NCI-H524 (cell line): ENCODE data around the gene USP25.

Experiments
- DNase-seq, 2 experiments: peaks; one replicate each; lab custom pipeline; 2025; lab: John Stamatoyannopoulos, UW

Gene USP25

DNA sequence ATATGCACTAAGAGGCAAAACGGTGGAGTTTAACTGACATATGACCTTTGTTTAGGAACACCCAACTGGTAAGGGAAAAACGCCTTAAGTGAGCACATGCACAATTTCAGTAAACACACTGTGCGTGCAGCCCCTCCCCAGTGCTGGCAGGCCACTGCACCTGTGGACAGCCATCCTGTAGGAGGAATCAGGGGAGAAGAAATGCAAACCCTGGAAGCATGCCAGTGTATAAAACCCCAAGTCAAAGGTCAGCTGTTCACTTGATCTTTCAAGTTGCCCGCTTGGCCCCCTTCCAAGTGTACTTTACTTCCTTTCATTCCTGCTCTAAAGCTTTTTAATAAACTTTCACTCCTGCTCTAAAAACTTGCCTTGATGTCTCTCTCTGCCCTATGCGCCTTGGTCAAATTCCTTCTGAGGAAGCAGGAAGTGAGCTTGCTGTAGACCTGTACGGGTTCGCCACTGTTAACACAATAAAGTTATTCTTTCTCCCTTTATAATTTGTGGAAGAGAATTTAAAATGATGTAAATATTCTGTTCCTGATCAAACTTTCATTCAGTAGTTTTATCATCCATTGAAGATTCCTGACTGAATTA, 31.8 kb downstream of the USP25 start:
- no peak for DNase-seq

DNA sequence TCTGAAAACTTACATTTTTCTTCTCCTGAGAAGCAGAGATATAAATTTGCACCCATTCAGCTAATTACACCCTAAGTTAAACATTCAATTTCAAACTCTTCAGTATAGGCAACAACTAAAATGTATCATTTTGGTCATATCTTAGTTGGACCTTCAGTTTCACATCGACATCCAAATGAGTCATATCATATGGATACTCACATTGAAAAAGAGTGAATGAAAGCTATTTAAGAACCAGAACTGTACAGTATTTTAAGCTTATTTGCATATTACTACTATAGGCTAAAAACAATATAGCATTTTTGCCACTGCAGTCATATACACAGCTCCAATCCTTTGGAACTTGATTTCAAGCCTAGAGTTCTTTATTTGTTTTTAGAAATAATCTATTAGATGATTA, 33.6 kb downstream of the USP25 start:
- no peak for DNase-seq

DNA sequence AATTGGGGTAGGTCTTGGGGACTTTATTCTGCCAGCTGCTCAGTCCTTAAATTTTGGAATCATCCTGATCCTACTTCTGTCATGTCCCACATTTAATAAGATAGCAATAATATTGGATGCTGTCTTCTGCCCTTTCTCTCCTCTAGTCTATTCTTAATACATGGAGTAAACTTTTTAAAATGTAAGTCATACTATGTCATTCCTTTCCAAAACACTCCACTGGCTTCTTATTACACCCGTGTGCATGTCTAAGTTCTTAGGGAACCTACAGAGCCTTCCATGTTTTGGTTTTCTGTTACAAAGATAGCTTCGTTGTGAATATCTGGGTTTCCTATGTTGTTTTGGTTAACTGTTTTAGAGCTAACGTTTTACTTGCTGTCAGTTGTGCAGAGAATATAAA, 35.1 kb downstream of the USP25 start:
- DNase-seq = no peak

DNA sequence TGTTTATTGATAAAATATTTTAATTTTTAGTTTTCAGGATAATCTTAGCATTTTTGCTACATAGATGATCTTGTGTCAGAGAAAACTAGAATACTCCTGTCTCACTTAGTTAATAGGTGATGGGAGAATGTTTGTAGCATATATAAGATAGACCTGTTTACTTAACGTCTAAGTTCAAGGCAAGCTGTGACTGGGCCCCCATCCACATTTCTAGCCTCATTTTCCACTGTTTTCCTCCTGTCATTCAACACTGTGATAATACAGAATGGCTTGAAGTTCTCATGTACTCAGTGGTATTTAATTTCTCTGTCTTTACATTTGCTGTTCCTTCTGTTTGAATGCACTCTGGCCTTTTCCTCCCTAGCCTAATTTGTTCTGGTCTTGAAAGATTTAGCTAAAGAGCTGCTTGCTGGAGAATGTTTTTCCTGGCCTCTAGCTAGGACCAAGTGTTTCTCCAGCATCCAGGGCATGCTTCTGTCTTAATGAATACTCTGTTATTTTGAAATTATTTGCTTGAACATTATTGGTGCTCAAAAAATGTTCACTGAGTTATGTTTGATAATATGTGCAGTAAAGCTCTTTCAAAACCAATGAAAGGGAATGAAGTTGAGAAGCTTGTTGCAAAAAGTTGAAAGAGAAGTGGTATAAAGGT, 37.3 kb downstream of the USP25 start:
- no peak for DNase-seq

DNA sequence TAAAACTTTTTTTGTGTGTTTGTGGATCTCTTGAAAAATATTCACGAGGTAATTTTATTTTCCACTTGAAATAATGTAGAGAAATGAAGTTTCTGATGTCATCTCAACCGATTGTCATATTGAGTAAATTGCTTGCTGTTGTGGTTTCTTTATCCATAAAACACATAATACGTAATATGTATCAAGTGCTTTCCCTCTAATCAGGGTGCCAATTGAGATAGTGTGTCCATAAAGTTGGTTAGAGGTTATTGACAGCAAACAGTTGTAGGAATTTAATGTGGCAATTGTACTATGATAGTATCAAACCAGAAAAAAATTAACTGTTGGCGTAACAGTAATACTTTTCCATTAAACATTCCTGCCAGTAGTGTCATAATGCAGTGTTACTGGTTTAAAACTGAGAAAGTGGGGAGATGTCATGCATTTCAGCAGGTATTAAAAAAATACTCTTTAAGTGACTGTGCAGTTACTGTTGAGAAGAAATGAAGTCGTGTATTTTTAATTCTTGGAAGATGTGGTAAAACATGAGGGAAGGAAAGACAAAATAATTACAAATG, 38.3 kb downstream of the USP25 start:
- no peak for DNase-seq

DNA sequence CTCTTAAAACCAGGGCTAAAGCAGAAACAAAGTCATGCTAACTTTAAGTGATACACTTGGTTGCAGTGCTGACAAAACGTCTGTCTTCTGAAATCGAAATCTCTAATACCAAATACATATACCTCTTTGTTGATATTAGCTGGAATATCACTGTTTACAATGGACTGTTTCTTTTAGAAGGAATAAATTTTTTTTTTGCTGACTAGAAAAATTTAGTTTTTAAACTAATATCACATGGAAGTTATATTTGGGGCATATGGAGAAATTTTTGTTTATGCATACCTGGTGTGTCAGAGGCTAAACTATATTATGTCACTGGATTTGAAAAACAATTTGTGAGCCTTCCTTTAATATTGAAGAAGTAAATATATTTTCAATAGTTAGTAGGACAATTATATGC, 39.1 kb downstream of the USP25 start:
- no peak for DNase-seq

DNA sequence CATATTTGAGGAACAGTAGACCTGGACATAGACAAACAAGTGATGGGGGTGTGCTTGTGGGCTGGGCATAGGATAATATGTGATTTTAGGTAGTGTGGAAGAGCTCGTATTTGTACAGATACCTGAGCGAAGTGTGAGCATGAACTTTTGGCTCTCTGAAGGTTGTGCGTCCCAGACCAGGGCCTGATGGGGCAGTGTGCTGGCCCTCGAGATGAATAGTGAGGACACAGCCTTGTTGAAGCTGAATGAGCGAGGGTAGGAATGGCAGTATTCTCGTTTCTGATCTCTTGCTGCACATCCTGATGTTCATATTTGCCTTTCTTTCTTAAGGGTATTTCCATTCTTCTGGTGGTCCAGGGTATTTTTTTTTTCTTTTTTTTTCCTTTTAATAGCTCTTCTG, 41.5 kb downstream of the USP25 start:
- no peak for DNase-seq

DNA sequence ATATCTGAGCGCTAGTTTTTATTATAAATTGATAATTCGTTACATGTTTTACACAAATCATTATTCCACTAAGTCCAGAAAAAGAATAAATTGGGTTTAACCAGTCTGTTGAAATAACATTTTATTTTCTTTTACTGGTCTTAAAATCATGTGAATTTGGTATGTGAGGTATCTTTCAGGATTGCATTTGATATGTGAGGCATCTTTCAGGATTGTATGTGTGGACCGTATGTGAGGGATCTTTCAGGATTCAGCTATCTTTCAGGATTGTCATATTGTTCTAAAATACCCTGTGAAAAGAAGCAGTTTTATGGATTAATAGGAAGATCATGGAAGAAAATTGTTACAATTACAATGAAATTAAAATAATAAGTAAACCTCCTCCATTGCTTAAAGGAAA, 42.9 kb downstream of the USP25 start:
- no peak for DNase-seq

DNA sequence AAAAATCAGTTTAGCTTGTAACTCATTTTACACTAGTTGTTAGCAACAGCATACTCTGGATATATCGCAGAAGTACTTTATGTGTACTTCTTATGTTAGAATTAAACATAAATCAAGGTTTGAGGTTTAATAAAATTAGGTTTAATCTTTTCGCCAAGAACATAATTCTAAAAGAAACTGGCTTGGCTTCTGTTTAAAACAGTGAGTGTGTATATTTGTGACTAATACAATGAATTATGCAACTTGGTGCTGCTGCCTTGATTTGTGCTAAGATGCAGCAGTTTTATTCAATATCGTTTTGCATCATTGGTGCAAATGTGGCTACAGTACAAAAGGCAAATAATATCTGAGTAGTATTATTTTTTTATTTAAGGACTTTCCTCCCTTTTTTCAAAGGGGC, 44.8 kb downstream of the USP25 start:
- no peak for DNase-seq

DNA sequence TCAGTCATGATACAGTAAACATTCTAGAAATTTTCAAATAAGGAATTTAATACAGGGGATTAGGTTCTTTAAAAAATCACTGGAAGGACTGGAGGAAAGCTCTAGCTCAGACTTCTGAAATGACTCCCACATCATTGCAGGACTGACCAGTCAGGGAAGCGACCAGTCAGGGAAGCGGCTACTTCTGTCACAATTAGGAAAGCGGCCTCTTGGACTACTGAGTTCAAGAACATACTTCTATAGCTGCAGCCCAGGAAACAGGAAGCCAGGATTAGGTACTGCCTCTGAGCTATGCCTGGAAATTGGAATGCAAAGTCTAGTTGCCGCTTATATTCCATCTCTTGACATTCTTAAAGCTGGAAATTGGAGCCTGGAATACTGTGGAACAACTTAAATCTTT, 45.5 kb downstream of the USP25 start:
- DNase-seq = no peak

DNA sequence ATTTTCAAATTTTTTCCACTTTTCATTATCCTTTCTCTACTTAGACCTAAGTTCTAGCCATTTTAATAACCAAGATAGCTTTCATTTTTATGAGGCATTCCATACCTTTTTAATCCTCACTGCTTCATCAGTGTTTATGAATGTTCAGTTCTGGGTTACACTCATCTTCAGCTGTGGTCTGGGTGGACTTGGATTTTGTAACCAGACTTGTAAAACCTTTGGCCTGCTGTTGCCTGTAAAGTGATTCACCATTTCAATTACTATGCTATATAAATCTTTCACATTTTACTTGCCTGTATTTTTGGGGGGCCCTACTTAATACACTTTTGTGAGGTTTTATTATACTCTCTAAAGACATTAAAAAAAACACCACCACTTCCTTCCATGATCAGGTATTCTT, 46.2 kb downstream of the USP25 start:
- DNase-seq = no peak

DNA sequence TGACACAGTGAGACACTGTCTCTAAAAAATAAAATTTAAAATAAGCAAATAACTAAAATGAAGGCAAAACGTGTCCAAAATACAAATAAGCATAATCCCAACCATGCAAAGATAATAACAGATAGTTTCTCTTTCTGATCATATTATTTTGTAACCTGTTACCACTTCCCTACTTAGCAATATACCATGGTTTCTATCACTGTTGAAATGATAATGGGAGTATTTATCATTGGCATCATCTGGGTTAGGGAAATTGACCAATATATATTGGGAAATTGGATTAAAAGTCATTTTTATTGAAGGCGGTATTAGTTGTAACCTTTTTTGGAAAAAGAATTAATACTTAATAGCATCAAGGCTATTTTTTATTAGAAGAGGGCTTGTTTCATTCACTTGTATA, 47.0 kb downstream of the USP25 start:
- DNase-seq = no peak

DNA sequence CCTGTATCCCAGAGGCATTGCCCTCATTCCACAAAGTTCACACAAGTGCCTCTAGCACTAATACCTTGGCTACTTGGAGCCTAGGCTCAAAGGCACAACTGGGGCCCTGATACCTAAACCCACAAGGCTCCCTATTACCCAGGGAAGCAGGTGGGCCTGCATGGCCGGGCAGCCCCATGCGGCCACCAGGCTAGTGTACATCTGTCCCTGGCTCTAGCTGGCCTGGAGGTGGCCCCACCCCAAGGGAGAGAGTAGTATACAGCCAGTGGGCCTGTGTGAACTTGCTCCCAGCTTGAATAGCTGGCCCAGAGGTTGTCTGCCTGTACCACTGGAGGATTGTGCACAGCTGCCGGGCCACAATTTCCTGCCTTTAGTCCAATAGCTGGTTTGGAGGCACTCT, 52.2 kb downstream of the USP25 start:
- no peak for DNase-seq

DNA sequence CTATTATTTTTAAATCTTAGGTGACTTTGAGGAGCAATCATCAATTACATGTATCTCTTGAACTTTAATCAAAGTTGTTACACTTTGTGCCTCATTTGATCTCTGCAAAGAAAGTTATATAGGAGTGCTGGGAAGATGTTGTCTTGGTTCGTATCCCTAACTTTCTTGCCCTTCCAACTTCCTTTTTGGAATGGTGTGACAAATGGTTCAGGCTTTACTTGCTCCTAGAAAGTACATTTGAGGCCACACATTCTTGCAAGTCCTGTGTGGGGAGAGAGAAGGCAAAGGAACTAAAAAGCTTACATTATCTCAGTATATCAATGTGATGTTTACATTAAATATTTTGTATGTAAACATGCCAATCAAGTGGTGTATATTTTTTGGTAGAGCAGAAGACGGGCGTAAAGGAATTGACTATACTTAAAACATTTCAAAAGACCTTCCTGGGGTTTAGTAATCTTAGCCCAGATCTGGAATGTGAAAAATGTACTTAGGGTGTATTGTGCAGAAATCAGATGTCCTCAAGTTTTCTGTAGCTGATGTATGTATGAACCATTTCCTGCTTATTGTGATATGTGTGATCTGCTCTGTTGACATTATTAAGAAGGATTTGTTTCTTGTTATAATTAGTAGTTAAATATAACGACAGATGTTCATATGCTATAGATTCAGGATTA, 59.2 kb downstream of the USP25 start:
- DNase-seq = peak in 1 of 2 experiments; percentile 21

DNA sequence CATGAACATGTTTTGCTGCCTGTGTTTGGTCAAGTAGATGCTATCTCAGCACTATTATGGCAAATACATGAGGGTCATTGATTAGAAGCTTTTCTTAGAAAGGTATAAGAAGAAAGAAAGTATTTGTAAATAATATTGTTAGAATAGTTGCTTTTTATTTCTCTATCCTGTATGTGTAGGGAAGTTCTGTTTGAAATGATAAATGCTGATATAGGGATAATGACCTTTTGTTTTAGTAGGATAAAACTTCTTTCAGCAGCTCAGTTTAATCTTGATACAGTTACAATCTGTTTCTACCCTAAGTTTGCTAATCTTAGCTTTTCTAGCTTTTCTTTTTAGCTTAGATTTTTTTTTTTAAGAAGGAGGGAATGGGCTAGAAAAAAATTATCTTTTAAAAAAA, 63.3 kb downstream of the USP25 start:
- no peak for DNase-seq

DNA sequence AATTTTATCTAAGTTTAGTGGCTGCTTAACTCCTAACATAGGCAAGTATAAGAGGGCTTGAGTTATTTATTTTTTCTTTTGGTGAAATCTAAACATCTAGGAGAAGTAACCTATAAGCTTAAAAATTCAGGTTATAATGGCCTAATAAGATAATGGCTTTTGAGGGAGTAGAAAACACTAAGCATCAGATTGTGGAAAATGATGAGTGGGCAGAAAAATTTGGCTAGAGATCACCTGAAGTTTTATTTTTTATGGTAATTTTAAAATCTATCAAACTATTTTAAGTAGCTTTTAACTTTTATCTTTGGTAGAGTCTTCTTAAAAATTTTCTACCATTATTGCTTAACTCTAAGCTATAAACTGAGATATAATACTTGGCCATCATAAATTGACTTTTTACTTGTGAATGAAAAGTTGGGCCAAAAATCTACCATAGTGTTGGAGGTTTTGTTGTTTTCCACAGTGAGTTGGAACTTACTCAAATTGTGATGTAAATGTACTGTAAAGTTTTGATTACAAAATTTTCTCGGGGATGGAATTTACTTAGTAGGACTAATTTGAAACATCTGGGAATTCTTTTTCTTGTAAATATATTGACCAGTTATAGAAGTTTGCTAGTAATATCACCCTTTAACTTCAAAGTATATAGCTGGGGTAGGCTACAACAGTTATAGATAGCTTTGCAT, 63.9 kb downstream of the USP25 start:
- DNase-seq = no peak

DNA sequence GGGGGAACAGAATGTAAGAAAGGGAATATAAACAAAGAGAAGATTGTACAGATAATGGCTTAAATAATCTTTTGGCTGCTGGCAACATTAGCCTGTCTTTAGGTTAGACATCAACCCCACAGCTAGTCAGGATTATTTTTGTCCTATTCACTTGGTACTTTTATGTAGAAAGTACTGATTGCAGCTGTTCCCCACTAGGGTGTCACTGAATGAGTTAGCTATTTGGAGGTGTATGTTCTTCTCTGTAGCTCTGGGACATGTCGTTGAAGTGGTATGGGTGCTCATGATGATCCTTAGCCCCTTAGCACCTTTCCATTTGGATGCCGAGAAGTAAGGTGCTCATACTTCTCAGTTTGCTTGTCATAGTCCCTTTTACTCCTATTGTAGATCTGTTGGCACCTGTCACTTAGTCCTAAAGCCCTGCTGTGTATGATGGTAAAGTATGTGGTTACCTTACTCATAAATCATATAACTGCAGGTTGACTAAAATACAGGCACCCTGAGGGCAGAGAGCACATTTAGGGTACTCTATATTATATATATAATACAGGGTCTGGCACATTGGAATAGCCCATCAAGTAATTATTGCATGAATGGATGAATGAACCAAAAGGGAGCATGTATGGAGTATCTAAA, 64.6 kb downstream of the USP25 start:
- no peak for DNase-seq

DNA sequence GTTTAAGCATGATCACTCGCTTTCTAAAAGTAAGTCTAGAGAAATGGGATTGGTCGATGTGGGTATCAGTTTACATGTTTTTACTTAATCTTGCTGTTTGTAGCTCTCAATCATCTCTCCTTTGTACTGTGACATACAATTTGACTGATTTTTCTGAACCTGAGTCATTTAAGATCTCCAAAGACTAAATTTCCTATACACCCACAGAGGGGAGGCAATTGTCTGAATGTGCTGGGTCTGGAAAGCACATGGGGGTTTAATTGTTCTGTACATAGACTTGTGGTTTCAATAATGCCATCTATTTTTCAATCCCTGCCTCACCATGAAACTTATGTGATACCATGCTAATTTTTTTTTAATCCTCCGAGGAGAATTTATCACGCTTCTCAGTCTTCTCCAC, 65.8 kb downstream of the USP25 start:
- DNase-seq = no peak

DNA sequence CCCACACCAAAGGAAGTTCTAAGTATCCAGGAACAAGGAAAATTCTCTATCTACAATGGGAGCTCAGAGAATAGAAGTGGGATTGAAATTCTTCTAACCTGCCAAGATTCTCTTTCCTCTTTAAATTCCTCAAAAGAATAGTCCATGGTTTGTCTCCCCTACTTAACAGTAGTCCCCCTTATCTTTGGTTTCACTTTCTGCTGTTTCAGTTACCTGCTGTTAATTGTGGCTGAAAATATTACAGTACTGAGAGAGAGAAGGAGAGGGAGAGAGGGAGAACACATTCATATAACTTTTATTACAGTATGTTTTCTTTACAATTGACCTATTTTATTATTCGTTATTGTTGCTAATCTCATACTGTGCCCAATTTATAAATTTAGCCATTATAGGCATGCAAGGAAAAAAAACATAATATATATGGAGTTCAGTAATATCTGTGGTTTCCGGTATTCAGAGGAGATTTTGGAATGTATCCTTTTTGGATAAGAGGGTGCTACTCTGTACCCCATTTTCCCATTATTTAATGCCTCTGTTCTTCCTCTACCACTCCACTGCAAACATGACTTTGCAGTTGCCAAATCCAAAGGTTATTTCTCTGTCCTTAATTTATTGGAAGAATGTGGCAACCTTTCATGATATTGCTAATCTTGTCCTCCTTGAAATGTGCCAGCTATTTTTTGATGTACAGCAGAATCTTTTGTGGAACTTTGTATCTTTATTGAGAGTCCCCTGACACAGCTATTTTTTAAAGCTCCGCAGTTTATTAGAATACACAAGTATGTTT, 68.0 kb downstream of the USP25 start:
- no peak for DNase-seq

DNA sequence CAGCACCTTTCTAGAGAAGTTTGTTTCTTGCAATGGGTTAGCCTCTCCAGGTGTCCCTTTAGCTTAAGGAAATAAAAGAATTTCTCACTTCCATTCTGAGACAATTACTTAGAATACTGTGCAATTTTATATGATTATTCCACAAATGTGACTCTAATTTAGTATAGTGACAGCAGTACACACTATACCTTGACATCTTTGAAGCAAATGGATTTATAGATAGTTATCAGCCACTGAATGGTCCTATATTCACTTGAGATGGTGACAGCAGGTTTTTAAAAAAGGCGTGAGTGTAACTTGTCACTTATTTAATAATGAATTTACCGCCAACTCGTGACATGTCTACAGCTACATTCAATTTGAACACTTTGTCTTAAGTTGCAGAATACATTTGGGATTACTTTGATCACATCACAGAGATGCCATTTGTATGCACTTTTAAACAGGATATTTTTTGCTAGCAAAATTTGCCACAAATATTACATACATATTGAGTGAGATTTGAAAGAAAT, 71.6 kb downstream of the USP25 start:
- DNase-seq = no peak

DNA sequence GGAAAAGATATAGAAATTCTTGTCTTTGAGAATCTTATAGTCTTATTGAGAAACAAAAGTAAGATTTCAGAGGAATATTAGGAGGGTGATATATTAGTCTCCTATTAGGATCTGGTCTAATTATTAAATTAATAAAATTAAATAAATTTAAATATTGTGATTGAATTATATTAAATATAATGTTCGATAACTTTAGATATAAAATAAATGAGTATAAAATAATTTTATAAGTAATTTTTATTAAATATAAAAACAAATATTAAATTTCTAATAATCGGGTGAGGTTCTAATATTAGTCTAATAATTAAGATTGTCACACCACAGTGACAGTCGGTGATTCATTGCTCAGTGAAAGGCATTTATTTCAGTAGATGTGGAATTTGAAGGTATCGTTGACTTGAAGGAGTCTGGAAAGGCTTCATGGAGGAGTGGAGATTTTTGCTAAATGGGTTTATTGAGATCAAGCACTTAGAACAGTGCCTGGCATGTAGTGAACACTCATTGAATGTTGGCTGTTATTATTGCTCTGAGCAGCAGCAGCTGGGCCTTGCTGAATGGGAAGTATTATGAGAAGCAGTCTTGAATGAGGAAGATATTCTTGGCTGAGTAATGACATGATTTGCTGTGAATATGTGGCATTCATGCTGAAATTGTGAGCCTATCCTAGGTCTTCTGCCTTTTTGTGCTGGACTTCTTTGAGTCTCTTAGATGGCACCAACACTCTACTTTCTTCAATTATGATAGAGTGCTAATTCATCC, 74.6 kb downstream of the USP25 start:
- DNase-seq = no peak
